C4-2B (cell line): ENCODE measurements around the gene CCDC61.

Experiments used
- H3K27ac ChIP-seq: fragments of 450-650 bp; 2 replicates; pipeline ENCODE4 v1.5.1; 2017
- ZFX ChIP-seq: fragments of 450-650 bp; IDR thresholded peaks from 2 replicates; pipeline ENCODE4 v1.6.1; 2017
- TF ChIP-seq, protein P1 (sequence below): fragments of 450-650 bp; conservative IDR thresholded peaks from 2 replicates; pipeline ENCODE4 v1.5.1; 2017; ENCODE audit warnings: mild to moderate bottlenecking

CCDC61 gene

DNA sequence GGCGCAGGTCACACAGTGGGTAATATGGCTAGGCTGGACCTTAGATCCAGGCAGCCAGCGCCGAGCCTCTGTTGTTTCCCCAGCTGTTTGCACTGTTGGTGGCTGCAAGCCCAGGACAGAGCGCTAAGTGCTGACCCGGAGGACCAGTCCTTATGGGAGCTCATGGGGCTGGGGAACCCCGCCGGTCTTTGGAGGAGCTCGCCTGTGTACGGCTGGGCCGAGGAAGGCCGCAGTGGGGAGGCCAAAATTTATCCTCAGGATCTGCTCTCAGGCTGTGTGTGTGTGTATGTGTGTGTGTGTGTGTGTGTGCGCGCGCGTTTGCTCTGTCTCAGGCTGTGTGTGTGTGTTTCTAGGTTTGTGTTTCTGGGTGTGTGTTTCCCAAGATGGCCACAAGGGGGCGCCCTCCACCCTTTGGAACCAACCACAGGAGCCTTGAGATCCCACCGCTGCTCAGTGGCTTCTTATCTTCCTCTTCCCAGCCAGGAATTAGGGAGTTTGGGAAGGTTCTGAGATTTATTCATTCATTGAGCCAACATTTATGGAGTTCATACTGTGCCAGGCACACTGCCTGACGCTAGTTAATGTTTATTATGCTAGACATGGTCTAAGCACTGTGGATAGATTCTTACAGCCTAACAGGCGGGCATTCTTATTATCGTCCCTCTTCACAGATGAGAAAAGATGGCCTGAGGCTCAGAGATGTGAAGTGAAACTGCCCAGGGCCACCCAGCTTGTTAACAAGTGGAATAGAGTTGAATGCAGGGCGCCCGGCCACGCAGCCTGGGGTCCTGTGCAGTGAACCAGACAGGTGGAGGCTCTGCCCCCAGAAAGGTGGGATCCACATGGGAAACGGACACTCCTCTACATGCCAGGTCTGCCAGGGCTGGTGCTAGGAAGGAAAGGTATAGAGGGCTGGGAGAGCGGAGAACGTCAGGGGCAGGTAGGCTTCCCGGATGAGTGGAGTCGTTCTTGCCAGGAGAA is 14.6 kb downstream of the CCDC61 start:
- TF ChIP-seq, protein P1, sequence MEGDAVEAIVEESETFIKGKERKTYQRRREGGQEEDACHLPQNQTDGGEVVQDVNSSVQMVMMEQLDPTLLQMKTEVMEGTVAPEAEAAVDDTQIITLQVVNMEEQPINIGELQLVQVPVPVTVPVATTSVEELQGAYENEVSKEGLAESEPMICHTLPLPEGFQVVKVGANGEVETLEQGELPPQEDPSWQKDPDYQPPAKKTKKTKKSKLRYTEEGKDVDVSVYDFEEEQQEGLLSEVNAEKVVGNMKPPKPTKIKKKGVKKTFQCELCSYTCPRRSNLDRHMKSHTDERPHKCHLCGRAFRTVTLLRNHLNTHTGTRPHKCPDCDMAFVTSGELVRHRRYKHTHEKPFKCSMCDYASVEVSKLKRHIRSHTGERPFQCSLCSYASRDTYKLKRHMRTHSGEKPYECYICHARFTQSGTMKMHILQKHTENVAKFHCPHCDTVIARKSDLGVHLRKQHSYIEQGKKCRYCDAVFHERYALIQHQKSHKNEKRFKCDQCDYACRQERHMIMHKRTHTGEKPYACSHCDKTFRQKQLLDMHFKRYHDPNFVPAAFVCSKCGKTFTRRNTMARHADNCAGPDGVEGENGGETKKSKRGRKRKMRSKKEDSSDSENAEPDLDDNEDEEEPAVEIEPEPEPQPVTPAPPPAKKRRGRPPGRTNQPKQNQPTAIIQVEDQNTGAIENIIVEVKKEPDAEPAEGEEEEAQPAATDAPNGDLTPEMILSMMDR: peak; percentile 81
- no peak for TF ChIP-seq ZFX
- H3K27ac ChIP-seq: no peak overlapping the region

DNA sequence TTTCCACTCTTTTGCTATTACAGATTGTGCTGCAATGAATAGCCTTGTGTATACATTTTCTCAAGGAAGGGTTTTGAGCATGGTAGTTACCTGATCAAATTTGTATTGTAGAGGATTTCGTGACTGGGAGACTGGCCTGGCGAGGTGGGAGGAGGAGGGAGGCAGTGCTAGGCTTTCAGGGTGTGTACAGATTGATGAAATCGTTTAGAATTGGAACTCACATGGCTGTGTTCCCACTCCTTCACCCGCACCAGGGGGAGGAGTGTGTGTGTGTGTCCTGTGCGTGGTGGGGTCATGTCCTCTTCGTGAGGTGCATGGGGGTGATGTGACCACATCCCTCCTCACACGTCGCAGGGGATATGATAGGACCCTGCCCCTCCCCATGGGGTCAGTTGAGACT is 19.3 kb downstream of the CCDC61 start:
- H3K27ac ChIP-seq: no peak overlapping the region
- TF ChIP-seq ZFX: no peak
- TF ChIP-seq, protein P1: no peak

DNA sequence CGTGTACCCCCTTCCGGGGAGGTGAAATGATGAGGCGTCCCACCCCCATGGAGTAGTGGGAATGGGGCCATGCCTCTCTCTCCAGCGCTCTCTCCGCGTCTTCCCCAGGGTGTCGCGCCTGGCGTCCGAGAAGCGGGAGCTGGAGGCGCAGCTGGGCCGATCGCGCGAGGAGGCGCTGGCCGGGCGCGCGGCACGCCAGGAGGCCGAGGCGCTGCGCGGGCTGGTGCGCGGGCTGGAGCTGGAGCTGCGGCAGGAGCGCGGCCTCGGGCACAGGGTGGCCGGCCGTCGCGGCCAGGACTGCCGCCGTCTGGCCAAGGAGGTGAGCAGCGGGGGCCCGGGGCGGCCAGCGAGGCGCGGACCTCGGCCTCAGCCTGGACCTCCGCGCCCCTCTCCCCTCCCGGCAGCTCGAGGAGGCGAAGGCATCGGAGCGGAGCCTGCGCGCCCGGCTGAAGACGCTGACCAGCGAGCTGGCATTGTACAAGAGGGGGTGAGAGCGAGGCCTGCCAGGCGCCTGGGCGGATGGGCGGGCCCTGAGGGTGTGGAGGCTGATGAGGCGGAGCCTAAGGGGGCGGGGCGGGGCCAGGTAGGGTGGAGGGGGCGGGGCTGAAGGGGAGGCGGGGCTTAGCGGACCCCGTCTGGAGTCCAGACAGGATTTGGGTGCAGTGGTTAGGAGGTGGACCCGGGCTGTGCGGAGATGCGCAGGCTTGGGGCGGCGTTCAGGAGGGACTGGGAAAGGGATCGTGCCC is 19.8 kb downstream of the CCDC61 start:
- no peak for TF ChIP-seq ZFX

DNA sequence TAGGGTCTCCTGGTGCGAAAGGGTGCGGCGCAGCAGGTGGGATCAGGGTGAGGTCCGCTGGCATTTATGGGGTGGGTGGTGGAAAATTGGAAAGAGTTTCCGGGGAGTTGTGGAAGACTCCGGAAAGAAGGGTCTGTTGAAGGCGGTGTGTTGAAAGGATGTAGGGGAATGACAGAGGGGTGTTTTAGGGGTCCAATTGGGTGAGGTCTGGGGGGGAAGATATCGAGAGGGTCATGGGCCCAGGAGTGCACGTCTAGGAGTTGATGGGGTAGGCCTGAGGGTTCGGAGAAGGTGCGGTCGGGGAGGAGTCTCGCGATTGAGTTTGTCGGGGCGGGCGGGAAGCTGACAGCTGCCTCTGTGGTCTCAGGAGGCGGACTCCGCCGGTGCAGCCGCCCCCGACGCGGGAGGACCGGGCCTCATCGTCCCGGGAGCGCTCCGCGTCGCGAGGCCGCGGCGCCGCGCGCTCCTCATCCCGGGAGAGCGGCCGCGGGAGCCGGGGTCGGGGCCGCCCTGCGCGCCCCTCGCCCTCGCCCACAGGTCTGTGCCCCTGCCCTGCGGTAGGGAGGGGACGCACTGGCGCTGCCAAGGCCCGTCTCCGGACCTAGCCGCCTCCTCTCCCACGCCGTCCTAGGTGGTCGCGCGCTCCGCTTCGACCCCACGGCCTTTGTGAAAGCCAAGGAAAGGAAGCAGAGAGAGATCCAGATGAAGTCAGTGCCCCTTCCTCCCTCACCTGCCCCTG is 20.6 kb downstream of the CCDC61 start:
- TF ChIP-seq, protein P1: no peak
- no peak for TF ChIP-seq ZFX

More for the DNA sequence above, 19.8 kb downstream of the CCDC61 start:
- H3K27ac ChIP-seq: no peak overlapping the region

DNA sequence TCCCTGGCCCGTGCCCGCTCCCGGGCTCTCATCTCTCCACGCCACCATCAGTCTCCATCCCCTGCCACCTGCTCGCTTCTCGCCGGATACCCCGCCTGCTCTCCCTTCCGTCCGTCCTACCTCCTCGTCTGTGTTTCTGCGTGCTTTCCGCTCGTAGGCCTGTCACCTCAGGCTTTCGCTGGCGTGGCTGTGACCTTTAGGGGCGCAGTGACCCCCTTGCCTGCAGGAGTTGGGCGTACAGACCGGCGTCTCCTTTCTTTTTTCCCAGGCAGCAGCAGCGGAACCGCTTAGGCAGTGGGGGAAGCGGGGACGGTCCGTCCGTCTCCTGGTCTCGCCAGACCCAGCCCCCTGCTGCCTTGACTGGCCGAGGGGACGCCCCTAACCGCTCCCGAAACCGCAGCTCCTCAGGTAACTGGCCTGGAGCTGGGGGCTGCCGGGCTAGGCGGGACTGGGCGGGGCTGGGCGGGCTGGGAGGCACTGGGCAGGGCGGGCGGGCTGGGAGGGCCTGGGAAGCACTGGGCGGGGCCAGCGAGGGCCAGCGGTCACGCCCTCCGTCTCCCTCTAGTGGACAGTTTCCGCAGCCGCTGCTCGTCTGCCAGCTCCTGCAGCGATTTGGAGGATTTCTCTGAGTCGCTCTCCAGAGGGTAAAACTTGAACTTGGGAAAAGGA is 21.3 kb downstream of the CCDC61 start:
- H3K27ac ChIP-seq: no peak overlapping the region; the same call in 1 of the 2 replicates
- TF ChIP-seq, protein P1: peak; percentile 75
- TF ChIP-seq ZFX: no peak

More for the DNA sequence above, 20.6 kb downstream of the CCDC61 start:
- no peak overlapping the region; the same call in 1 of the 2 replicates for H3K27ac ChIP-seq

DNA sequence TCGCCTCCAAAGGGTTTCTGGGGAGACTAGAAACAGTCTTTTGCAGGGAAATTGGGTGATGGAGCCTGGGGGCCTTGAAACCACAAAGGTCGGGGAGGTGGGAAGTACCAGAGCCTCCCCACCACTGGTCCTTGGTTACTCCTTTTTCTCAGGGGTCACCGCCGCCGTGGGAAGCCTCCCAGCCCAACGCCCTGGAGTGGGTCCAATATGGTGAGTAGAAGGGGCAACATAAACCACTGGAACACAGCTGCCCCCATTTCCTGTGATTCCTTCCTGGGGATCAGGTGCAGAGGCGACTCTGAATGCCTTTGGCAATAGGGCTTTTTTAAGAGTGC is 21.8 kb downstream of the CCDC61 start:
- H3K27ac ChIP-seq: no peak overlapping the region; the same call in 1 of the 2 replicates
- TF ChIP-seq ZFX: no peak
- TF ChIP-seq, protein P1: peak; percentile 53
